ENCODE data around the gene AOAH. TPM values are rescaled to one million over a fixed set of nuclear protein-coding genes. Genes with fewer than 3 reads are reported as not detected.

The AOAH gene
- total and polyA plus RNA-seq, 2 of the 13 experiments (the other 11 are each of a cell fraction or from before 2014, with no cell fraction given) = not detected

GRCh38 chr7:36568452-36568849, 155.8 kb downstream of the AOAH start:
- Histone ChIP-seq H4K20me1 (ENCODE audit: insufficient read depth, low read length) (no peaks in the 10 kb centered on the region), H3K9ac (ENCODE audit: insufficient read depth, low read depth, low read length) (no peak overlapping the region), H3K9me3 (ENCODE audit: low read length) (no peaks in the 10 kb centered on the region), H3K27ac (ENCODE audit: extremely low read length, insufficient read depth, low read length) (no peak overlapping the region), H3K4me3 (replicated peaks in 1 of 3; ENCODE audit: insufficient read depth in 1 of 3, low read depth in 2 of 3, low read length in 3 of 3) (no peak overlapping the region), H3K27me3 (ENCODE audit: control insufficient read depth in 1 of 2, insufficient read depth in 2 of 2, low read length in 2 of 2) (no peaks in the 10 kb centered on the region; a peak in 1 of 5 replicates), H3K4me1 (ENCODE audit: insufficient read depth, low read length) (no peaks in the 10 kb centered on the region), H3K79me2 (ENCODE audit: insufficient read depth, low read length) (no peaks in the 10 kb centered on the region), H3K36me3 (replicated peaks in 1 of 2; ENCODE audit: control insufficient read depth in 1 of 2, insufficient read depth in 2 of 2, low read length in 2 of 2) (no peaks in the 10 kb centered on the region), H2AFZ (ENCODE audit: low read length) (no peak overlapping the region), H3K4me2 (ENCODE audit: low read depth, low read length) (no peak overlapping the region)
- DNase-seq (ENCODE audit: low spot score) (no peak), FAIRE-seq (no peak), ATAC-seq (no peak)
- BruUV-seq (replicated peaks) = no TSS peak
- intact Hi-C loops (cut with micrococcal nuclease; ENCODE audit: unreplicated experiment) = no loop called here
- CTCF ChIA-PET (ENCODE audit: low intra/inter-chr PET ratio, low total read pairs) = no interaction called here
- POLR2A ChIA-PET = no interaction called here
- WGBS (ENCODE audit: low lambda C conversion rate) = 3% methylated on average over 1 of the region's 1 CpG
- in situ Hi-C loops (cut with HindIII; ENCODE audit: extremely low pct_ligation_motif_present, low pct_unique_long_range_greater_than_20kb) = no loop called here
- TF ChIP-seq, protein P1, sequence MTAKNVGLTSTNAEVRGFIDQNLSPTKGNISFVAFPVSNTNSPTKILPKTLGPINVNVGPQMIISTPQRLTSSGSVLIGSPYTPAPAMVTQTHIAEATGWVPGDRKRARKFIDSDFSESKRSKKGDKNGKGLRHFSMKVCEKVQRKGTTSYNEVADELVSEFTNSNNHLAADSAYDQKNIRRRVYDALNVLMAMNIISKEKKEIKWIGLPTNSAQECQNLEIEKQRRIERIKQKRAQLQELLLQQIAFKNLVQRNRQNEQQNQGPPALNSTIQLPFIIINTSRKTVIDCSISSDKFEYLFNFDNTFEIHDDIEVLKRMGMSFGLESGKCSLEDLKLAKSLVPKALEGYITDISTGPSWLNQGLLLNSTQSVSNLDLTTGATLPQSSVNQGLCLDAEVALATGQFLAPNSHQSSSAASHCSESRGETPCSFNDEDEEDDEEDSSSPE (CRISPR knock-in tag; IDR thresholded peaks at IDR 0.05) = no peak
- TF ChIP-seq, protein P2, sequence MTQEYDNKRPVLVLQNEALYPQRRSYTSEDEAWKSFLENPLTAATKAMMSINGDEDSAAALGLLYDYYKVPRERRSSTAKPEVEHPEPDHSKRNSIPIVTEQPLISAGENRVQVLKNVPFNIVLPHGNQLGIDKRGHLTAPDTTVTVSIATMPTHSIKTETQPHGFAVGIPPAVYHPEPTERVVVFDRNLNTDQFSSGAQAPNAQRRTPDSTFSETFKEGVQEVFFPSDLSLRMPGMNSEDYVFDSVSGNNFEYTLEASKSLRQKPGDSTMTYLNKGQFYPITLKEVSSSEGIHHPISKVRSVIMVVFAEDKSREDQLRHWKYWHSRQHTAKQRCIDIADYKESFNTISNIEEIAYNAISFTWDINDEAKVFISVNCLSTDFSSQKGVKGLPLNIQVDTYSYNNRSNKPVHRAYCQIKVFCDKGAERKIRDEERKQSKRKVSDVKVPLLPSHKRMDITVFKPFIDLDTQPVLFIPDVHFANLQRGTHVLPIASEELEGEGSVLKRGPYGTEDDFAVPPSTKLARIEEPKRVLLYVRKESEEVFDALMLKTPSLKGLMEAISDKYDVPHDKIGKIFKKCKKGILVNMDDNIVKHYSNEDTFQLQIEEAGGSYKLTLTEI (CRISPR knock-in tag; conservative IDR thresholded peaks at IDR 0.05) = no peak
- TF ChIP-seq RARA (CRISPR knock-in tag; IDR thresholded peaks at IDR 0.05) (no peak), ZNF234 (CRISPR knock-in tag; conservative IDR thresholded peaks at IDR 0.05) (no peak), ZNF430 (CRISPR knock-in tag; IDR thresholded peaks at IDR 0.05) (no peak), POLR2AphosphoS2 (IDR thresholded peaks at IDR 0.05; ENCODE audit: low read depth, low read length) (no peak), ZXDC (CRISPR knock-in tag; IDR thresholded peaks at IDR 0.05) (no peak), ATF7-NPFF (CRISPR knock-in tag; IDR thresholded peaks at IDR 0.05; ENCODE audit: low read depth) (no peak), ZKSCAN1 (IDR thresholded peaks at IDR 0.05; ENCODE audit: low read length) (no peak), ZNF460 (CRISPR knock-in tag; IDR thresholded peaks at IDR 0.05; ENCODE audit: borderline replicate concordance) (no peak), ZBTB46 (CRISPR knock-in tag; IDR thresholded peaks at IDR 0.05; ENCODE audit: borderline replicate concordance) (no peak)
- TF ChIP-seq, protein P3, sequence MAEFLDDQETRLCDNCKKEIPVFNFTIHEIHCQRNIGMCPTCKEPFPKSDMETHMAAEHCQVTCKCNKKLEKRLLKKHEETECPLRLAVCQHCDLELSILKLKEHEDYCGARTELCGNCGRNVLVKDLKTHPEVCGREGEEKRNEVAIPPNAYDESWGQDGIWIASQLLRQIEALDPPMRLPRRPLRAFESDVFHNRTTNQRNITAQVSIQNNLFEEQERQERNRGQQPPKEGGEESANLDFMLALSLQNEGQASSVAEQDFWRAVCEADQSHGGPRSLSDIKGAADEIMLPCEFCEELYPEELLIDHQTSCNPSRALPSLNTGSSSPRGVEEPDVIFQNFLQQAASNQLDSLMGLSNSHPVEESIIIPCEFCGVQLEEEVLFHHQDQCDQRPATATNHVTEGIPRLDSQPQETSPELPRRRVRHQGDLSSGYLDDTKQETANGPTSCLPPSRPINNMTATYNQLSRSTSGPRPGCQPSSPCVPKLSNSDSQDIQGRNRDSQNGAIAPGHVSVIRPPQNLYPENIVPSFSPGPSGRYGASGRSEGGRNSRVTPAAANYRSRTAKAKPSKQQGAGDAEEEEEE (CRISPR knock-in tag; IDR thresholded peaks at IDR 0.05; ENCODE audit: borderline replicate concordance) = no peak
- TF ChIP-seq, protein P4, sequence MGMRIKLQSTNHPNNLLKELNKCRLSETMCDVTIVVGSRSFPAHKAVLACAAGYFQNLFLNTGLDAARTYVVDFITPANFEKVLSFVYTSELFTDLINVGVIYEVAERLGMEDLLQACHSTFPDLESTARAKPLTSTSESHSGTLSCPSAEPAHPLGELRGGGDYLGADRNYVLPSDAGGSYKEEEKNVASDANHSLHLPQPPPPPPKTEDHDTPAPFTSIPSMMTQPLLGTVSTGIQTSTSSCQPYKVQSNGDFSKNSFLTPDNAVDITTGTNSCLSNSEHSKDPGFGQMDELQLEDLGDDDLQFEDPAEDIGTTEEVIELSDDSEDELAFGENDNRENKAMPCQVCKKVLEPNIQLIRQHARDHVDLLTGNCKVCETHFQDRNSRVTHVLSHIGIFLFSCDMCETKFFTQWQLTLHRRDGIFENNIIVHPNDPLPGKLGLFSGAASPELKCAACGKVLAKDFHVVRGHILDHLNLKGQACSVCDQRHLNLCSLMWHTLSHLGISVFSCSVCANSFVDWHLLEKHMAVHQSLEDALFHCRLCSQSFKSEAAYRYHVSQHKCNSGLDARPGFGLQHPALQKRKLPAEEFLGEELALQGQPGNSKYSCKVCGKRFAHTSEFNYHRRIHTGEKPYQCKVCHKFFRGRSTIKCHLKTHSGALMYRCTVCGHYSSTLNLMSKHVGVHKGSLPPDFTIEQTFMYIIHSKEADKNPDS (CRISPR knock-in tag; IDR thresholded peaks at IDR 0.05) = no peak

Measured in HepG2 (cell line).